Measurements from ENCODE around the gene HSPG2.
"Not testable (repeated sequence)": the region's sequence is repeated elsewhere in the genome, so short reads cannot be mapped to it uniquely, and the experiment has no call there.

HSPG2 gene

GRCh38 chr1:21911205-21912001 is 25.7 kb downstream of the HSPG2 start:
- Histone ChIP-seq H3K9ac (ENCODE audit: low read length in 2 of 2) (peak overlapping the region; percentile 57 to 68), H3K9me3 (ENCODE audit: control insufficient read depth in 2 of 2, low read length in 2 of 2) (no peaks in the 10 kb centered on the region), H3K36me3 (ENCODE audit: control insufficient read depth in 2 of 2, insufficient read depth in 2 of 2, low read length in 2 of 2) (peaks cover 0 to 8% of the 10 kb centered on the region in 2 donors), H3K27ac (ENCODE audit: low read length) (peak overlapping the region; percentile 96), H3K4me1 (ENCODE audit: control insufficient read depth, insufficient read depth, low read length) (peaks cover 96% of the 10 kb centered on the region), H3K4me3 (ENCODE audit: low read length in 2 of 2) (peak overlapping the region in 1 of 2 donors; percentile 44), H3K27me3 (ENCODE audit: control insufficient read depth in 1 of 2, insufficient read depth in 2 of 2, low read length in 2 of 2) (no peaks in the 10 kb centered on the region)

GRCh38 chr1:21910558-21911204 is 26.4 kb downstream of the HSPG2 start:
- H3K36me3 ChIP-seq (ENCODE audit: control insufficient read depth in 2 of 2, insufficient read depth in 2 of 2, low read length in 2 of 2): peaks cover 0 to 10% of the 10 kb centered on the region in 2 donors
- no peaks in the 10 kb centered on the region for H3K9me3 ChIP-seq (ENCODE audit: control insufficient read depth in 2 of 2, low read length in 2 of 2)
- peaks cover 99% of the 10 kb centered on the region for H3K4me1 ChIP-seq (ENCODE audit: control insufficient read depth, insufficient read depth, low read length)
- H3K27ac ChIP-seq (ENCODE audit: low read length): peak overlapping the region; percentile 96
- no peaks in the 10 kb centered on the region for H3K27me3 ChIP-seq (ENCODE audit: control insufficient read depth in 1 of 2, insufficient read depth in 2 of 2, low read length in 2 of 2)
- H3K4me3 ChIP-seq (ENCODE audit: low read length in 2 of 2): peak overlapping the region in 1 of 2 donors; percentile 17
- peak overlapping the region; percentile 57 to 71 for H3K9ac ChIP-seq (ENCODE audit: low read length in 2 of 2)

GRCh38 chr1:21909787-21910503 is 27.2 kb downstream of the HSPG2 start:
- peak overlapping the region; percentile 17 to 44 for H3K4me3 ChIP-seq (ENCODE audit: low read length in 2 of 2)
- H3K27me3 ChIP-seq (ENCODE audit: control insufficient read depth in 1 of 2, insufficient read depth in 2 of 2, low read length in 2 of 2): no peaks in the 10 kb centered on the region
- H3K4me1 ChIP-seq (ENCODE audit: control insufficient read depth, insufficient read depth, low read length): peaks cover 97% of the 10 kb centered on the region
- peak overlapping the region; percentile 96 for H3K27ac ChIP-seq (ENCODE audit: low read length)
- H3K9me3 ChIP-seq (ENCODE audit: control insufficient read depth in 2 of 2, low read length in 2 of 2): no peaks in the 10 kb centered on the region
- peak overlapping the region; percentile 57 to 71 for H3K9ac ChIP-seq (ENCODE audit: low read length in 2 of 2)
- peaks cover 0 to 10% of the 10 kb centered on the region in 2 donors for H3K36me3 ChIP-seq (ENCODE audit: control insufficient read depth in 2 of 2, insufficient read depth in 2 of 2, low read length in 2 of 2)

GRCh38 chr1:21909286-21909759 is 27.8 kb downstream of the HSPG2 start:
- peaks cover 97% of the 10 kb centered on the region for H3K4me1 ChIP-seq (ENCODE audit: control insufficient read depth, insufficient read depth, low read length)
- H3K4me3 ChIP-seq (ENCODE audit: low read length in 2 of 2): peak overlapping the region in 1 of 2 donors; percentile 44
- H3K36me3 ChIP-seq (ENCODE audit: control insufficient read depth in 2 of 2, insufficient read depth in 2 of 2, low read length in 2 of 2): peaks cover 0 to 7% of the 10 kb centered on the region in 2 donors
- H3K9me3 ChIP-seq (ENCODE audit: control insufficient read depth in 2 of 2, low read length in 2 of 2): no peaks in the 10 kb centered on the region
- peak overlapping the region; percentile 96 for H3K27ac ChIP-seq (ENCODE audit: low read length)
- peak overlapping the region; percentile 47 to 57 for H3K9ac ChIP-seq (ENCODE audit: low read length in 2 of 2)
- H3K27me3 ChIP-seq (ENCODE audit: control insufficient read depth in 1 of 2, insufficient read depth in 2 of 2, low read length in 2 of 2): no peaks in the 10 kb centered on the region

GRCh38 chr1:21907737-21908534 is 29.2 kb downstream of the HSPG2 start:
- H3K4me1 ChIP-seq (ENCODE audit: control insufficient read depth, insufficient read depth, low read length): peaks cover 96% of the 10 kb centered on the region
- not testable (repeated sequence) for H3K4me3 ChIP-seq (ENCODE audit: low read length in 2 of 2); H3K27me3 ChIP-seq (ENCODE audit: control insufficient read depth in 1 of 2, insufficient read depth in 2 of 2, low read length in 2 of 2); H3K36me3 ChIP-seq (ENCODE audit: control insufficient read depth in 2 of 2, insufficient read depth in 2 of 2, low read length in 2 of 2); H3K9ac ChIP-seq (ENCODE audit: low read length in 2 of 2); H3K9me3 ChIP-seq (ENCODE audit: control insufficient read depth in 2 of 2, low read length in 2 of 2)
- peak overlapping the region; percentile 96 for H3K27ac ChIP-seq (ENCODE audit: low read length)

GRCh38 chr1:21907079-21907418 is 30.1 kb downstream of the HSPG2 start:
- no peaks in the 10 kb centered on the region for H3K27me3 ChIP-seq (ENCODE audit: control insufficient read depth in 1 of 2, insufficient read depth in 2 of 2, low read length in 2 of 2)
- peaks cover 0 to 10% of the 10 kb centered on the region in 2 donors for H3K36me3 ChIP-seq (ENCODE audit: control insufficient read depth in 2 of 2, insufficient read depth in 2 of 2, low read length in 2 of 2)
- no peaks in the 10 kb centered on the region for H3K9me3 ChIP-seq (ENCODE audit: control insufficient read depth in 2 of 2, low read length in 2 of 2)
- H3K4me3 ChIP-seq (ENCODE audit: low read length in 2 of 2): no peak overlapping the region
- peak overlapping the region; percentile 96 for H3K27ac ChIP-seq (ENCODE audit: low read length)
- H3K4me1 ChIP-seq (ENCODE audit: control insufficient read depth, insufficient read depth, low read length): peaks cover 96% of the 10 kb centered on the region
- H3K9ac ChIP-seq (ENCODE audit: low read length in 2 of 2): no peak overlapping the region

GRCh38 chr1:21906173-21907078 is 30.7 kb downstream of the HSPG2 start:
- peak overlapping the region in 1 of 2 donors; percentile 31 for H3K9ac ChIP-seq (ENCODE audit: low read length in 2 of 2)
- no peak overlapping the region for H3K4me3 ChIP-seq (ENCODE audit: low read length in 2 of 2)
- H3K9me3 ChIP-seq (ENCODE audit: control insufficient read depth in 2 of 2, low read length in 2 of 2): no peaks in the 10 kb centered on the region
- peaks cover 96% of the 10 kb centered on the region for H3K4me1 ChIP-seq (ENCODE audit: control insufficient read depth, insufficient read depth, low read length)
- H3K27ac ChIP-seq (ENCODE audit: low read length): peak overlapping the region; percentile 96
- H3K27me3 ChIP-seq (ENCODE audit: control insufficient read depth in 1 of 2, insufficient read depth in 2 of 2, low read length in 2 of 2): no peaks in the 10 kb centered on the region
- peaks cover 0 to 10% of the 10 kb centered on the region in 2 donors for H3K36me3 ChIP-seq (ENCODE audit: control insufficient read depth in 2 of 2, insufficient read depth in 2 of 2, low read length in 2 of 2)

GRCh38 chr1:21904704-21905520 is 32.2 kb downstream of the HSPG2 start:
- H3K4me1 ChIP-seq (ENCODE audit: control insufficient read depth, insufficient read depth, low read length): peaks cover 94% of the 10 kb centered on the region
- peak overlapping the region; percentile 13 to 51 for H3K9ac ChIP-seq (ENCODE audit: low read length in 2 of 2)

GRCh38 chr1:21904454-21904703 is 32.7 kb downstream of the HSPG2 start:
- no peaks in the 10 kb centered on the region for H3K27me3 ChIP-seq (ENCODE audit: control insufficient read depth in 1 of 2, insufficient read depth in 2 of 2, low read length in 2 of 2)
- H3K27ac ChIP-seq (ENCODE audit: low read length): peak overlapping the region; percentile 77
- peaks cover 0 to 10% of the 10 kb centered on the region in 2 donors for H3K36me3 ChIP-seq (ENCODE audit: control insufficient read depth in 2 of 2, insufficient read depth in 2 of 2, low read length in 2 of 2)
- no peaks in the 10 kb centered on the region for H3K9me3 ChIP-seq (ENCODE audit: control insufficient read depth in 2 of 2, low read length in 2 of 2)
- H3K9ac ChIP-seq (ENCODE audit: low read length in 2 of 2): peak overlapping the region; percentile 13 to 51
- peaks cover 94% of the 10 kb centered on the region for H3K4me1 ChIP-seq (ENCODE audit: control insufficient read depth, insufficient read depth, low read length)
- H3K4me3 ChIP-seq (ENCODE audit: low read length in 2 of 2): peak overlapping the region in 1 of 2 donors; percentile 49

More at GRCh38 chr1:21904704-21905520, 32.2 kb downstream of the HSPG2 start:
- H3K4me3 ChIP-seq (ENCODE audit: low read length in 2 of 2): peak overlapping the region in 1 of 2 donors; percentile 49
- peaks cover 0 to 9% of the 10 kb centered on the region in 2 donors for H3K36me3 ChIP-seq (ENCODE audit: control insufficient read depth in 2 of 2, insufficient read depth in 2 of 2, low read length in 2 of 2)
- no peaks in the 10 kb centered on the region for H3K9me3 ChIP-seq (ENCODE audit: control insufficient read depth in 2 of 2, low read length in 2 of 2)
- peak overlapping the region; percentile 77 for H3K27ac ChIP-seq (ENCODE audit: low read length)
- H3K27me3 ChIP-seq (ENCODE audit: control insufficient read depth in 1 of 2, insufficient read depth in 2 of 2, low read length in 2 of 2): no peaks in the 10 kb centered on the region

All from stomach smooth muscle (tissue), 2 donors.